Ovary (tissue), 9 donors: ENCODE results near the gene PAQR8. TPM values are rescaled to one million over a fixed set of nuclear protein-coding genes. Genes with fewer than 3 reads are reported as not detected.
"Not testable (repeated sequence)": the region's sequence is repeated elsewhere in the genome, so short reads cannot be mapped to it uniquely, and the experiment has no call there.

Experiments used
- DNase-seq, 5 donors: peaks; one replicate each; pipeline ENCODE4 v3.0.0-alpha.2; 2019 to 2020
- H3K27ac ChIP-seq, 2 donors: fragments of 200-600 bp; one replicate each; pipeline versions ENCODE4 v1.5.1 to v1.8.0; 2019 to 2022
- H3K27me3 ChIP-seq: fragments of 200-600 bp; one replicate; pipeline ENCODE4 v1.8.0; 2022
- H3K36me3 ChIP-seq: fragments of 200-600 bp; sonication (generic); one replicate; pipeline ENCODE4 v1.5.1; 2019
- H3K4me1 ChIP-seq: one replicate; pipeline ENCODE4 v1.8.1; 2013; ENCODE audit warnings: mild to moderate bottlenecking, moderate library complexity; ENCODE audit not compliant: insufficient read depth
- H3K4me3 ChIP-seq: fragments of 200-600 bp; sonication (generic); one replicate; pipeline ENCODE4 v1.5.1; 2017
- H3K9me3 ChIP-seq, 2 donors: fragments of 200-600 bp in 1 of 2; sonication (generic) in 1 of 2; one replicate each; pipeline versions ENCODE4 v1.5.1 to v1.8.1; 2013 to 2019; ENCODE audit warnings: mild to moderate bottlenecking in 1 of 2, moderate library complexity in 1 of 2
- CTCF ChIP-seq, 3 donors: fragments of 450-650 bp in 2 of 3; fragments of 200-600 bp in 1 of 3; IDR thresholded peaks; one replicate each; pipeline versions ENCODE4 v1.5.1 to v1.8.0; 2016 to 2022; ENCODE audit warnings: antibody characterized with exemption in 3 of 3, mild to moderate bottlenecking in 1 of 3
- EP300 ChIP-seq: sonication (generic); formaldehyde crosslinking; IDR thresholded peaks from one replicate; pipeline ENCODE4 v1.6.1; 2017; ENCODE audit warnings: antibody characterized with exemption
- POLR2A ChIP-seq: fragments of 450-650 bp; IDR thresholded peaks from one replicate; pipeline ENCODE4 v1.6.1; 2017; ENCODE audit warnings: antibody characterized with exemption, mild to moderate bottlenecking, moderate library complexity
- WGBS, 3 donors: extraction: QIAGEN DNeasy Blood & Tissue Kit in 1 of 3; methylation state at CpG; one replicate each; pipeline versions ENCODE4 v1.1.5 to v1.1.7; 2013 to 2017; 5-methylcytosine and 5-hydroxymethylcytosine counted together
- intact Hi-C, 4 donors: fragments of 100-400 bp; cut with DNase I; formaldehyde crosslinking; loops; one replicate each; pipeline versions ENCODE4 v1.11.0 to v1.15.1; 2022 to 2023
- polyA plus RNA-seq, 2 donors: library from polyadenylated mRNA; stranded (reverse); fragments of 200-250 nt in 1 of 2; fragments of 350-450 nt in 1 of 2; fragmentation: Illumina TruSeq in 1 of 2; extraction: RNeasy Lipid Tissue Mini Kit (QIAGEN cat#74804) in 1 of 2; gene quantifications; one replicate each; pipeline ENCODE4 v1.2.3, GENCODE V29; 2013 to 2014
- total RNA-seq, 7 donors: library from RNA; depleted of rRNA in 2 of 7; stranded (reverse); fragments of >200 nt in 2 of 7; fragmentation: NEBNext Ultra II Directional in 3 of 7; extraction: Animal tissue kit (Norgen Biotek cat#: 25700) in 3 of 7; gene quantifications; one replicate each; pipeline versions ENCODE4 v1.1.0 to v1.2.4, GENCODE V29; 2016 to 2023
- donor health status: DM: no; HTN: no; CAD: no; lungs with moderate emphysema.
- donor health status: DM: no; HTN: no; CAD: no.
- donor health status: Bipolar disorder and iron deficiency.
- donor health status: DM: yes; HTN: yes; CAD: no.
- donor health status: DM: no; HTN: no; CAD: no.
- donor health status: DM: yes; HTN: yes; CAD: no.

Gene PAQR8
- total and polyA plus RNA-seq, 9 donors: 13.2 to 33.6 (median 24.0) TPM

- no peaks in the 10 kb centered on the region for H3K36me3 ChIP-seq
- 24 to 39% (median 29%) methylated on average over 8 of the region's 8 CpGs for WGBS, 3 donors
- H3K27ac ChIP-seq: no peak overlapping the region
- intact Hi-C loops: loop anchor here in 3 of 4 donors (5.0 to 10.0 kb wide), 5 partner anchors 81 to 173 kb away; partner anchors contain the start of gene TRAM2 (in 1 of the 3)
- no peak overlapping the region for H3K4me3 ChIP-seq
- TF ChIP-seq EP300 (no peak), CTCF (IDR thresholded peaks at IDR 0.05) (no peak), POLR2A (no peak)
- no peaks in the 10 kb centered on the region for H3K27me3 ChIP-seq
- H3K4me1 ChIP-seq: peaks cover 5% of the 10 kb centered on the region
- no peak for DNase-seq
- no peaks in the 10 kb centered on the region for H3K9me3 ChIP-seq
These were observed 62.0 kb downstream of the PAQR8 start for GRCh38 chr6:52423971-52424381.

- intact Hi-C loops: loop anchor here in 3 of 4 donors (5.0 to 10.0 kb wide), 5 partner anchors 80 to 173 kb away; partner anchors contain the start of gene TRAM2 (in 1 of the 3)
- H3K4me3 ChIP-seq: no peak overlapping the region
- WGBS, 3 donors: 74 to 89% (median 74%) methylated on average over 2 of the region's 2 CpGs
- no peak for DNase-seq
- no peaks in the 10 kb centered on the region for H3K9me3 ChIP-seq
- no peak overlapping the region for H3K27ac ChIP-seq
- peaks cover 3% of the 10 kb centered on the region for H3K4me1 ChIP-seq
- no peaks in the 10 kb centered on the region for H3K36me3 ChIP-seq
- TF ChIP-seq POLR2A: no peak
- no peak for TF ChIP-seq EP300
- TF ChIP-seq CTCF (IDR thresholded peaks at IDR 0.05): no peak
- no peaks in the 10 kb centered on the region for H3K27me3 ChIP-seq
These were observed 62.6 kb downstream of the PAQR8 start for GRCh38 chr6:52424513-52424912.

- no peak for DNase-seq
- intact Hi-C loops: loop anchor here in 3 of 4 donors (10.0 kb wide), 3 partner anchors 78 to 148 kb away; partner anchors contain the start of gene TRAM2 (in 1 of the 3)
- no peaks in the 10 kb centered on the region for H3K36me3 ChIP-seq
- TF ChIP-seq CTCF (IDR thresholded peaks at IDR 0.05) (no peak), POLR2A (no peak), EP300 (no peak)
- peaks cover 3% of the 10 kb centered on the region for H3K4me1 ChIP-seq
- no peak overlapping the region for H3K27ac ChIP-seq
- H3K27me3 ChIP-seq: no peaks in the 10 kb centered on the region
- H3K9me3 ChIP-seq: no peaks in the 10 kb centered on the region
- H3K4me3 ChIP-seq: no peak overlapping the region
These were observed 64.7 kb downstream of the PAQR8 start for GRCh38 chr6:52426667-52427066.

GRCh38 chr6:52433294-52433693, 71.3 kb downstream of the PAQR8 start:
- 74 to 87% (median 86%) methylated on average over 4 of the region's 4 CpGs for WGBS, 3 donors
- H3K4me3 ChIP-seq: not testable (repeated sequence)

GRCh38 chr6:52435345-52435744, 73.4 kb downstream of the PAQR8 start:
- no peaks in the 10 kb centered on the region for H3K27me3 ChIP-seq
- H3K4me1 ChIP-seq: no peaks in the 10 kb centered on the region
- DNase-seq: no peak
- intact Hi-C loops: no loop called here
- 88 to 90% (median 89%) methylated on average over 1 of the region's 1 CpG for WGBS, 3 donors
- no peaks in the 10 kb centered on the region for H3K9me3 ChIP-seq
- H3K27ac ChIP-seq: no peak overlapping the region
- no peak for TF ChIP-seq CTCF (IDR thresholded peaks at IDR 0.05)
- TF ChIP-seq POLR2A: no peak
- no peak for TF ChIP-seq EP300
- H3K4me3 ChIP-seq: no peak overlapping the region
- no peaks in the 10 kb centered on the region for H3K36me3 ChIP-seq

More at GRCh38 chr6:52433294-52433693, 71.3 kb downstream of the PAQR8 start:
- H3K9me3 ChIP-seq, H3K27ac ChIP-seq, H3K36me3 ChIP-seq, intact Hi-C loops, H3K4me1 ChIP-seq, DNase-seq, H3K27me3 ChIP-seq: not testable (repeated sequence)
